Activated T-helper 17 cell treated with anti-CD3 and anti-CD28 coated beads, Interleukin-2, amount 50 U/mL, for 72 hours (primary cell): Measurements from ENCODE around the gene PAX6. TPM values are rescaled to one million over a fixed set of nuclear protein-coding genes. Genes with fewer than 3 reads are reported as not detected.
A peak's percentile ranks its signal among the peaks of the same experiment; 100 is the strongest.

Experiments
- ATAC-seq: fragments of 150-1000 bp; cut with Tn5 transposase; replicated peaks from 2 replicates; pipeline ENCODE4 v1.10.0; 2021; ENCODE audit warnings: mild to moderate bottlenecking, moderate library complexity
- H3K27ac Mint-ChIP-seq: one replicate; pipeline ENCODE4 v1.8.0; 2022; ENCODE audit warnings: mixed read lengths
- H3K27me3 Mint-ChIP-seq: one replicate; pipeline ENCODE4 v1.8.0; 2022; ENCODE audit warnings: mixed read lengths
- H3K36me3 Mint-ChIP-seq: one replicate; pipeline ENCODE4 v1.8.0; 2022; ENCODE audit warnings: low read depth, mild to moderate bottlenecking, mixed read lengths
- H3K4me1 Mint-ChIP-seq: one replicate; pipeline ENCODE4 v1.8.0; 2022; ENCODE audit warnings: mixed read lengths
- H3K4me3 Mint-ChIP-seq: one replicate; pipeline ENCODE4 v1.8.0; 2022; ENCODE audit warnings: mild to moderate bottlenecking, mixed read lengths
- H3K9me3 Mint-ChIP-seq: one replicate; pipeline ENCODE4 v1.8.0; 2022; ENCODE audit warnings: mixed read lengths
- total RNA-seq, 2 donors: library from RNA; stranded (reverse); gene quantifications; one replicate each; pipeline ENCODE4 v1.2.3, GENCODE V29; 2022

Gene PAX6
- total RNA-seq, 2 donors from 2014 or later: not detected

DNA sequence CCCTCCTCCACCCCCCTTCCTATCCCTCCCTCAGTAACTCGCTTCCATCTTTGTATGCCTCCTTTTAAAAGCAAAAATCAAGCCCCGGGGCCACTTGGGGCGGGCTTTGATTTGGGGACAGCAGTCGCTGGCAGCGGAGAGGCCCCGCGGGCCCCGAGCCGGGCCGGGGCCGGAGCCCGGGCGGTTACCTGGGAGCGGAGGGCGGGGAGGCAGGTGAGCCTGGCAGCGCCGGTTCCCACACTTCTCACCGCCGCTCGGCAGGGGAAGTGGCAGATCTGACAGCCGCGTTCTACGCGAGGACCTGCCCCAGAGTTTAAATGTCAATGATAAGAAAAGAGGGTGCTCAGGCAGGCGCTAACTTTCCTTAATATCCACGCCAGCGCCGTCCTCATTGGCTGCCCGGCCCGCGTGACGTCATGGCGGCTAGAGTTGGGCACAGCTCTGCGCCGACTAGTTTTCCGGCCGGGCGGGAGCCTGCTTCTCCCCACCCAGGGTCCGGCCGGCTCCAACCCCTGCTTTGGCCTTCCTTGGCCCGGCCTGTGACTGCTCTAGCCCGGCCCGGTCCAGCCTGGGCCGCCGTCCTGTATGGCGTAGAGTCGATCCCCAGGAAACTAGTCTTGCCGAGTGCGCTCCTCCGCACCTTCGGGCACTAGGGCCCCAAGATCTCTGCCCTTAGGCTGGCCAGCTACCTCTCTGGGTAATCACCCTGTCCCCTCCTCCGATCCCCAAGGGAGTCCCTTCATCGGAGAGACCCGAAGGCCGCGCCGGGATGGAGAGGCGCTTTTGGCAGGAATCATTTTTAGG, 6.7 kb upstream of the PAX6 start:
- no peak for ATAC-seq
- Mint-ChIP-seq H3K36me3 (peaks cover under 1% of the 10 kb centered on the region), H3K27ac (no peak overlapping the region), H3K4me1 (peaks cover 12% of the 10 kb centered on the region), H3K9me3 (peaks cover 7% of the 10 kb centered on the region), H3K27me3 (peaks cover 40% of the 10 kb centered on the region), H3K4me3 (peak overlapping the region; percentile 49)

DNA sequence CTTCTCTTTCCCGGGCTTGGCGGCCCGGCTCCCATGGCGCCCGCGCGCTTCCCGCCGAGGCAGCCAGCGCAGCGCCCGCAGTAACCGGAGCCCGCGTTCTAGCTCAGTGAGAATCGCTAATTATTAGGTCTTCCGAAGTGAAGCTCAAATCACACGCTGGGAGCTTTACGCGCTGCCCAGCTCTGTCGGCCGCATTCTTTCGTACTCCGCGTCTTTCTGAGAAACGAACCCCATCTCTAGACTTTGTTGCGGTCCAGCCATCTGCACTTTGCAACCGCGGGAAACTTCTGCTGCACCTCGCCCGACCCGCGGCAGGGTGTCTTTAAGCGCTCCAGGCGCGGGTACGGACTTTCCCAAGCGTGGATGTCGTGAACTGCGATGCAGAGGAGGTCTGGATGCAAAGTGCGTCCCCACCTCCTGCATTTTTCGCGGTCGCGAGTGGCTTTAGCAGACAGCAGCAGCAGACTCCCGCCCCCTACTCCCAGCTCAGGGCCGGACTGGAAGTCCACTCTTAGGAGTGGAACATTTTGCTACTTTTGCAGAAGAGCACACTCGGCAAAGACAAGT, 6.0 kb upstream of the PAX6 start:
- Mint-ChIP-seq H3K36me3 (no peaks in the 10 kb centered on the region), H3K9me3 (peaks cover 6% of the 10 kb centered on the region), H3K27ac (no peak overlapping the region), H3K4me1 (peaks cover 16% of the 10 kb centered on the region), H3K27me3 (peaks cover 41% of the 10 kb centered on the region), H3K4me3 (peak overlapping the region; percentile 49)
- ATAC-seq: no peak

- no peak for ATAC-seq
- peaks cover 3% of the 10 kb centered on the region for H3K9me3 Mint-ChIP-seq
- H3K36me3 Mint-ChIP-seq: no peaks in the 10 kb centered on the region
- H3K27ac Mint-ChIP-seq: no peak overlapping the region
- H3K27me3 Mint-ChIP-seq: peaks cover 41% of the 10 kb centered on the region
- H3K4me1 Mint-ChIP-seq: peaks cover 20% of the 10 kb centered on the region
- H3K4me3 Mint-ChIP-seq: peak overlapping the region; percentile 61
These were observed 5.4 kb upstream of the PAX6 start for GRCh38 chr11:31816468-31817053.

DNA sequence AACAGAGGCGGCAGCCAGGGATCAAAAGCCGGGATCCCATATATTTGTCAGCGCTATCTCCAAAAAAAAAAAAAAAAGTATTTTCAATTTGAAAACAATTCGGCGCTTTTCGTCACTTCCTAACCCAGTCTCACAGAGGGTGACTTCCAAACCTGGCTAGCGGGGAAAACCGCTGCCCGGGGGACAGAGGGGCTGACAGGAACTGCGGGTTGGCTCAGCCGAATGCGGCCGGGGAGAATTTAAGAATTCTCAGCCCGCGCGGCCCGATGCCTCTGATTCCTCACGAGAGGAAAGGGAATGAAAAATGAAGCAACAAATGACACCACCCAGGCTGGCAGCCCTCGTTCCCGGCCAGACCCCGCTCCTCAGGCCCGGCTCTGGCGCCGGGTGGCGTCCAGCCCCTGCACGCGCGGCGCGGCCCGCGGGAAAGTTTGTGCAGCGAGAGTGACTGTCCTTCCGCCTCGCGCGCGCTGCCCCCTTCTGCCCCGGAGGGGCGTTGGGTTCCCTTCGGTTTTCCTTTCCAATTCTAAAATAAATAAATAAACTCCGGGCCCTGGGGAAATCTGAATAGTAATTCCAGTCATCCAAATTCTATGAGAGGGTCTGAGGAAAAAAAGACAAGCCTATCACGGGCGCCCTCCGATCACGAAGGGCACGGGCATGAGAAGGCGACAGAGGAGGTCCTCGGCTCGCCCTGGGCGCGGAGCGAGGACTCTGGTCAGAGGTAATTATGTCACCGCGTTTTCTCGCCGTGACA, 4.8 kb upstream of the PAX6 start:
- no peak overlapping the region for H3K27ac Mint-ChIP-seq
- H3K4me3 Mint-ChIP-seq: peak overlapping the region; percentile 61
- H3K27me3 Mint-ChIP-seq: peaks cover 40% of the 10 kb centered on the region
- ATAC-seq: no peak
- no peaks in the 10 kb centered on the region for H3K9me3 Mint-ChIP-seq
- H3K4me1 Mint-ChIP-seq: peaks cover 22% of the 10 kb centered on the region
- peaks cover 5% of the 10 kb centered on the region for H3K36me3 Mint-ChIP-seq

DNA sequence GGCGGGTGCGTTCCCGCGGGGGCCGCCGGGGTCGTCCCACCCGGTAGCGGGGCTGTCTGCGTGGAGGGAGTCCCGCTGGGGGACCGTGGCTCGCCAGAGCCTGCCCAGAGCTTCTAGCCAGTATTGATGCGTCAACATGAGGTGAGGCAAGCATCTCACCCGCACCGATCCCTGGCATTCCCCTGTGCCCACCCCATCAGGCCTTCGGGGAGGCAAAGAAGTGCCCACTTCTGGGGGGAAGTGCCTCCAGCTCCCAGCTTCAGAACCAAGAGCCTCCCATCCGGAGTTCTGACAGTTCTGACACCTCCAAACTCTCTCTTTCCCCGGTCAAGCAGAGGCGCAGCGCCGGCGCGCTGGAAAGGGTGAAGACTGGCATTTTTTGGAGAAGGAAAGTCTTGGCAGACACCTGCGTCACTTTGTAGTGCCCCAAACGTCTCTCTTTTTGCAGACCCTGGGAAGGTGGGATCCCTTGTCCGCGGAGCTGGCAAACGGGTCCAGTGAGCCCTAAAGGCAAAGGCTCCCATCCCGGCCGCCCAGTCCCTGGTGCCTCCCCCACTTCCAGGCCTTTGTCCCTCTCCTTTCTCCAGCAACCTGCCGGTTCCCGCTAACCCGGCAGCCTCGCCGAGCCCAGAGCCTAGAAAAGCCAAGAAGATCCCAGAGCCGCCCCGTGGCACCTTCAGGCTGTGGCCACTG, 3.2 kb upstream of the PAX6 start:
- ATAC-seq: no peak
- Mint-ChIP-seq H3K27ac (no peak overlapping the region), H3K36me3 (peaks cover 12% of the 10 kb centered on the region), H3K27me3 (peaks cover 49% of the 10 kb centered on the region), H3K9me3 (no peaks in the 10 kb centered on the region), H3K4me1 (peaks cover 30% of the 10 kb centered on the region), H3K4me3 (peak overlapping the region; percentile 38)

- Mint-ChIP-seq H3K9me3 (no peaks in the 10 kb centered on the region), H3K4me1 (peaks cover 30% of the 10 kb centered on the region), H3K27ac (no peak overlapping the region), H3K27me3 (peaks cover 52% of the 10 kb centered on the region), H3K36me3 (peaks cover 19% of the 10 kb centered on the region), H3K4me3 (peak overlapping the region; percentile 83)
- ATAC-seq: no peak
These were observed 2.5 kb upstream of the PAX6 start for GRCh38 chr11:31813391-31814175.

DNA sequence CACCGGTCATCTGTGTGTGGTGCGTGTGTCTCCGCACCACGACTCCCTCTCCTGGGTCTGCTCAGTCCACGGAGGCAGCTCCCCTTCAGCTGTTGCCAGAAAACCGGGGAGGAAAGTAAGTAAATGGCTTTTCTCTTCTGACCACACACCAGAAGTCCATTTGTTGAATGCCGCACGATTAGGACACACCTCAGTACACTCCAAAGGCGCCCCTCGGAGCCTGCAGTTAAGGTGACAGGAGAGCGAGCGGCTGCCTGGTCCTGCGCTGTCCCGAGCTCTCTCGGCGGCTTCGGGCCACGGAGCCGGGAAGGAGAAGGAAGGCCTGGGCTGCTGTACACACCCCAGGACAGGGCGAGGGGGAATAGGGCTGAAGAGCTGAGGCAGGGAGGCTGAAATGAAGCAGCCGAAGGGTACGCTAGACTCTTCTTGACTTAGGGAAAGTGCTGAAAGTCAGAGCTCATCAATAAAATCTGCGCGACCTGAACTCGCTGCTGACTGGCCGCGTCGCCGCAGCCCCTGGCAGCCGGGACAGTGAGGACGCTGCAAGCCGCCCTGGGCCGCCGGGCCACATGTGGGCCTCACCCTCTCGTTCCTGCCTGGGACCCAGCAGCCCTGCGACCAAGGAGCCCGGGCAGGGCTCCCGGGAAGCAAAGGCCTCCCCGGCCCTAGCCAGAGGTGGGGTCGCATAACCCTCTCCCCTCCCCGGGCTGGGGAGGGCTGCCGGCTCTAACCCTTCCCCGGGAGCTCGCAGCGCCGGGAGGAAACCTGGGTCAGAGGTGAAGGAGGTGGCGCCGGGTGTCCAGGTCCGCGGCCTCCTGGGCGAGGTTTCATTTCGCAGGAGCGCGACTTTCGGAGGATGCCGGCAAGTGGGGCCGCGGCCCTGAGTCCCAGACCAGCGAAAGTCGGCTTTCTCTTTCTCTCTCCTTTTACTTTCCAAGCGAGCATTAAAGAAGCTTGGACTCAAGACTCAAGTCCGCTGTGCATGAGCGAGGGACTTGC, 1.6 kb upstream of the PAX6 start:
- Mint-ChIP-seq H3K27me3 (peaks cover 59% of the 10 kb centered on the region), H3K36me3 (peaks cover 25% of the 10 kb centered on the region), H3K27ac (no peak overlapping the region), H3K4me3 (peak overlapping the region; percentile 83), H3K9me3 (no peaks in the 10 kb centered on the region), H3K4me1 (peaks cover 30% of the 10 kb centered on the region)
- peak; percentile 11 for ATAC-seq

DNA sequence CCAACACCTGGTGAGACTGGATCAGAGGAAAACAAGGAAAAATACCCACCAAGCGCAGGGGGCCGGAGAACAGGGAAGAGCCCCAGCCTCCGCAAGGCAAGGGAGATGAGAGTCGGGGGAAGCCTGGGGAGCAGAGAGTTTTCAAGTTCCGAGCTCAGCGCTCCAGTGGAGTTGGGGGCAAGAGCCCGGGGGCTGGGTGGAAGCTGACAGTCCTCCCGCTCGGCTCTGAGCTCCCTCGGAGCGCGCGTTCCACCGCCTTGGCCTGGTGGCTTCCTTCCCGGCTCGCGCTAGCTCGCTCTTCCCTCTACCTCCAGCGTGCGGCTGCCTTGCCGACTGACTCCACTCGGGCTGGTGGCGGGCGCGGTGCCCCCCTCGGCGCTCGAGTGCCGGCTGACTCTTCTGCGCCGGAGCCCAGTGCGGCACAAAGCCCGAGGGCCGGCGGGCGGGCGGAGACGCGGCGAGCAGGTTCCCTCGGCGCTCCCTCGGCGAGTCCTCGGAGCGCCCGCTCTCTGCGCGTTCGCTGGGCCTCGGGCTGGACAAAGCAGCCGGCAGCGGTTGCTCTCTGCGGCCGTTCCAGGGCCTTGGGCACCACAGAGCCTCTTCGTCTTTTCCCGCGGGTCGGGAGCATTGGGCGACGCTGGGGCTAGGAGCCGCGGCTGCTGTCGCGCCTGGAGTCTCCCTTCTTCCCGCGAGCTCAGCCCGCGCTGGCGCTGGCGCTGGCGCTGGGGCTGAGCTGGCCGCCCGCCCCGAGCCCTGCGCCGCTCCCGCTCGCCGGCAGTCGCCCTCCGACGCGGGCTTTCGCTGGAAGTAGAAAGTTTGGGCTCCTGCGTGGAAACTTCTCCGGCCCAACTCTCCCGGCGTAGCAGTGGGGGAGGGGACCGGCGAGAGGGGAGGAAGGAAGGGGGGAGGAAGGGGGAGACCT, 1.0 kb downstream of the PAX6 start:
- peaks cover 60% of the 10 kb centered on the region for H3K27me3 Mint-ChIP-seq
- peaks cover 25% of the 10 kb centered on the region for H3K4me1 Mint-ChIP-seq
- no peak overlapping the region for H3K27ac Mint-ChIP-seq
- peaks cover 30% of the 10 kb centered on the region for H3K36me3 Mint-ChIP-seq
- peak overlapping the region; percentile 83 for H3K4me3 Mint-ChIP-seq
- no peaks in the 10 kb centered on the region for H3K9me3 Mint-ChIP-seq
- ATAC-seq: peak; percentile 8

DNA sequence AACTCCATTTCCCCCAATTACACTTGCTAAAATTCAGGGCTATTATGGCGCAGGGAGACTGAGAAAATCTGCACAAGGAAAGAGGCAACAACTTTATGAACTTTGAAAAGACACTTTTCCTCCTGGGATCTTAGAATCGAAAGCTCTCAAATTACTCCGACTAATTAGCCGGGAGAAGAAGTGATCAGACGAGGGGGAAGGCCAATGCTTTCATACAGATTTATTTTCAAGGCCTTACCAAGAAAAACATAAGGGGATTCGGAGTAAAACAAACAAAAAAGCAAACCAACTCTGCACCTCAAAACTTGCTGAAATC, 1.6 kb downstream of the PAX6 start:
- Mint-ChIP-seq H3K4me1 (peaks cover 22% of the 10 kb centered on the region), H3K4me3 (peak overlapping the region; percentile 68)

GRCh38 chr11:31808721-31809540, 2.2 kb downstream of the PAX6 start:
- peaks cover 59% of the 10 kb centered on the region for H3K27me3 Mint-ChIP-seq
- ATAC-seq: no peak
- H3K27ac Mint-ChIP-seq: no peak overlapping the region
- no peaks in the 10 kb centered on the region for H3K9me3 Mint-ChIP-seq
- peak overlapping the region; percentile 68 for H3K4me3 Mint-ChIP-seq
- H3K36me3 Mint-ChIP-seq: peaks cover 40% of the 10 kb centered on the region
- peaks cover 22% of the 10 kb centered on the region for H3K4me1 Mint-ChIP-seq

More for the DNA sequence above, 1.6 kb downstream of the PAX6 start:
- Mint-ChIP-seq H3K9me3 (no peaks in the 10 kb centered on the region), H3K27me3 (peaks cover 57% of the 10 kb centered on the region), H3K36me3 (peaks cover 35% of the 10 kb centered on the region), H3K27ac (no peak overlapping the region)
- no peak for ATAC-seq
